NCI-H524 (cell line): ENCODE measurements around the gene ZSWIM7.
"Not testable (repeated sequence)": the region's sequence is repeated elsewhere in the genome, so short reads cannot be mapped to it uniquely, and the experiment has no call there.

Experiments
- DNase-seq, 2 experiments: peaks; one replicate each; lab custom pipeline; 2025; lab: John Stamatoyannopoulos, UW

Gene ZSWIM7

GRCh38 chr17:15999974-16000827, 697 bp upstream of the ZSWIM7 start:
- peak; percentile 66 to 68 for DNase-seq

DNA sequence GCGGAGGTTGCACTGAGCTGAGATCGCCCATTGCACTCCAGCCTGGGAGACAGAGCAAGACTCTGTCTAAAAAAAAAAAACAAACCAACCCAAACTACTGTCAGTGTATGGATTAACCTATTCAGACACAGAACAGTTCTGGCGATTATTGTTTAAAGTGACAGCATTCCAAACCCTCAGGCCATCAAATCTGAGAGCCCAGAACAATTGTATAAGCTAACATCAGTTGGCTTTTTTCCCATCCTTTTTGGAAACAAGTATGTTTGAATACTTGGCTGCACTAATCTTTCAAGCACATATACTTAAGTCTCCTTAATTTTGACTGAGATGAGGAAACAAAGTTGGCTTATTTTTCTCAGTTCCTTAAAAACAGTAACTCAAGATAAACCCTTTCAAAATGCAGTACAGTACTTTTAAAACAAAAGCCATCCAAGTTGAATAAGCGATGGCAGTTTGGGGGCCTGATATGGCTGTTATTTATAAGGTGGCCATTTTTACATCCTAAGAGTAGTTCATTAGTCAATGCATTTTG, 1.4 kb downstream of the ZSWIM7 start:
- DNase-seq, result no peak

DNA sequence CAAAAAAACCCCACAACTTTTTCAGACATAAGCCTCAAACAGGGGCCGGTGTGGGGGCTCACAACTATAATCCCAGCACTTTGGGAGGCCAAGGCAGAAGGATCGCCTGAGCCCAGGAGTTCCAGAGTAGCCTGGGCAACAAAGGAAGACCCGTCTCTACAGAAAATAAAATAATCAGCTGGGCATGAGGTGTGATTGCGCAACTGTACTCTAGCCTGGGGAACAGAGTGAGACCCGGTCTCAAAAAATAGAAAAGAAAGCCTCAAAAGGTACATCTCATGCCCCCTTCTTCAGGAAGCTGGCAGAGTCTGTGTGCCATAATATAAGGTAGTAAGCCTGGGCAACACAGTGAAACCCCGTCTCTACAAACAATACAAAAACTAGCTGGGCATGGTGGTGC, 3.2 kb downstream of the ZSWIM7 start:
- no peak for DNase-seq

DNA sequence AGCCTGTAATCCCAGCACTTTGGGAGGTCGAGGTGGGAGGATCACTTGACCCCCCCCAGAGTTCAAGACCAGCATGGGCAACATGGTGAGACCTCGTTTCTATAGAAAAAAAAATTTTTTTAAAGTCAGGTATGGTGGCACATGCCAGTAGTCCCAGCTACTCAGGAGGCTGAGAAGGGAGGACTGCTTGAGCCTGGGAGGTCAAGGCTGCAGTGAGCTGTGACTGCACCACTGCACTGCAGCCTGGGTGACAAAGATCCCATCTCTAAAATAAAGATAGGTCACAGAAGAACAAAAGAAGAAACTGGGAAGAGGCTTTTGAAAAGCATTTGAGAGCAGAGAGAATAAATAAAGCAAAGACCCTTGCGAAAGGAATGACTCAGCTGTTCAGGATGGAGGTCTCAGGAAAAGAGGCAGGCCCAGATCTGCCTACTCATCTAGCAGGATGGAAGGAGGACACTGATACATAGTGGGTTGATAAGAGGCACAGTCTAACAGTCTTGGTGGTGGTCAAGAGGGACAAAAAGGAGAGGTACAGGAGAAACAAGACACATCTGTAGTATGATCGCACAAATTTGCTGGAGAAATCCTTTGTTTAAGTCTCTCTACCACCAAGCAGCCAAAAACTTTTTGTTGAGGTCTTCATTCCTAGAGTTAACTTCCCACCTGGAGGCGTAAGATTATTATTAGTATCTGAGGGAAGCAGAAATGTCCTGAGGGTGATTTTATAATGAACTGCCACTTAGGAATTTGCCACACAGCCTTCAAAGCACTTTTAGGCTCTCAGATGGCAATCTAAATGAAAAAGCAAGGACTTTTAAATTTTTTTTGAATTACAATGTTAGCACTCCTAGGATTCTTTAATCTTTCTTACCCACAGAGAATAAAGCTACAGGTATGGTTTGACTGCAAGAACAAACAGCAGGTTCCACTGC, 17.6 kb downstream of the ZSWIM7 start:
- DNase-seq, result no peak

GRCh38 chr17:15981208-15981607, 18.3 kb downstream of the ZSWIM7 start:
- no peak for DNase-seq

GRCh38 chr17:15979013-15979412, 20.5 kb downstream of the ZSWIM7 start:
- not testable (repeated sequence) for DNase-seq

DNA sequence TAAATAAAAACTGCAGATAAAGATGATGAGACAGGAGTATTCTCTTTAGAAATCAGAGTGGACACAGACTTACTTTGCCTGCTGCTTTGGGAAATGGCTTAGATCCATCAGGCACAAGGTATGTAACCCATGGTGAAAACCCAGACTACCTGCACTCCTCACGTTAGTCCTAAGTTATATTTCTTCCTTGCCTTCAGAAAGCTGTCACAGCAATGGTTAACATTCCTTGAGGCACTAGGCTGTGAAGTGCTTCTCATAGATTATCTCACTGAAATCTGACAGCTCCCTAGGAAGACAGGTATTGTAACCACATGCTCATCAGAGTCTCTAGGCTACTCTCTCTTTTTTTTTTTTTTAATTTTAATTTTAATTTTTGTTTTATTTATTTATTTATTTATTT, 20.9 kb downstream of the ZSWIM7 start:
- peak; percentile 20 to 45 for DNase-seq

- no peak for DNase-seq
Measured at GRCh38 chr17:15977894-15978293, 21.6 kb downstream of the ZSWIM7 start.

- no peak for DNase-seq
Measured at GRCh38 chr17:15973834-15974233, 25.7 kb downstream of the ZSWIM7 start.

GRCh38 chr17:15973016-15973415, 26.5 kb downstream of the ZSWIM7 start:
- no peak for DNase-seq

DNA sequence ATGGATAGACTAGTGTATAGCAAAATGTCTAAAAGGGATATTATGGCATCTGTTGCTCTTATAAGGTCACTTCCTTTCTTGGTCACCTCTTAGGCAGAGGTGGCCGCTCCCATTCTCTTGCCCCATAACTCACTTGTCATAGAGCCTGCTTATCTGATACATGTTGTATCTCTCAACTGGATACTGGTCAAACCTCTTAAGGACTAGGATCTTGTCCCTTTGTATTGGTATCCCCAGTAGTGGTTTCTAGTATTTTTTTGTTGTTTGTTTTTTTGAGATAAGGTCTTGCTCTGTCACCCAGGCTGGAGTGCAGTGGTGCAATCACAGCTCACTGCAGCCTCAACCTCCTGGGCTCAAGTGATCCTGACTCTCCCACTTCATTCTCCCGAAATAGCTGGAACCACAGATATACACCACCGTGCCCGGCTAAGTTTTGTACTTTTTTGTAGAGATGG, 27.0 kb downstream of the ZSWIM7 start:
- DNase-seq, result no peak

GRCh38 chr17:15971882-15972281, 27.6 kb downstream of the ZSWIM7 start:
- DNase-seq, result no peak

GRCh38 chr17:15971098-15971678, 28.3 kb downstream of the ZSWIM7 start:
- no peak for DNase-seq

- no peak for DNase-seq
Measured at GRCh38 chr17:15970500-15970899, 29.0 kb downstream of the ZSWIM7 start.

- DNase-seq, result no peak
Measured at GRCh38 chr17:15969463-15969862, 30.0 kb downstream of the ZSWIM7 start.

DNA sequence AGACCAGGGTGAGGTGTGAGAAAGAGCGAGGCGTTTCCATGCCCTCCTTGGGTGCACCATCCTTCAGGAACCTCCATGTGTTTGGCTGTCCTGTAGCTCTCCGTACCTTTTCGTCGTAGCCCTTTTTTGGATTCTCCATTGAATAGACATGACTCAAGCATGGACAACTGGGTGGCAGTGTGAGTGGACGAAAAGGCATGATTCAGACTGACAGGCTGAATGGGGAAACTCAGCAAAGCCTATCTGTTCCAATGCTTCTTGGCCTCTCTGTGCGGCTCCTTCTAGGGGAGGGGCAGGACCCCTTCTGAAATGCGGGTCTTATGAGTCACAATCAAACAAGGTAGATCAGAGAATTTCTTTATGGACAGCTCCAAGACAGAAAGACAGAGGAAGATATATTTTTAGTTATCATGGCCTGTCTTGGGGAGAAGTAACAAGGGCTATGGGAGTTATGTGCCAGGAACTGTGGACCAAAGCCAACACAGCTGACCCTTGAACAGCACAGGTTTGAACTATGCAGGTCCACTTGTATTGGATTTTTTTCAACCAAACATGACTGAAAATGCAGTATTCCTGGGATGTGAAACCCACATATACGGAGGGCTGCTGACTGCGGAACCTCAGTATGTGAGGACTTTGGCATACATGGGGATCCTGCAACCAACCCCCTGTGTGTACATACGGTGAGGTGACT, 31.7 kb downstream of the ZSWIM7 start:
- DNase-seq, result no peak

DNA sequence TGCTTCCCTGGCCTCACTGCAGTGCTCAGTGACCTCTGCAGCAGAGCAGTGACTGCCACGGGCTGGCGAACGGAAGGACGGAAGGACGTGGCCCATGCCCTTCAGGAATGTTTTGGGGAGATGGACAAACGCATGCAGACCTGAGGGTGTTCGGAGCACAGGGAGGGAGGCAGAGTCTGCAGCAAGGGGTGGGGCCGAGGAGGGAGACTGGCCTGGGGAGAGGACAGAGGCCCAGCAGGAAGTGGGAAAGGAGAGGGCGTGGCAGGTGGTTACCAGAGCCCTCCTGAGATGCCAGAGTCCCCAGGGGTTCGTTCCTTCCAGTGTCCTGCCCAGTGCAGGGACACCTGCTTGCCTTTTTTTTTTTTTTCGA, 32.6 kb downstream of the ZSWIM7 start:
- DNase-seq, result no peak

DNA sequence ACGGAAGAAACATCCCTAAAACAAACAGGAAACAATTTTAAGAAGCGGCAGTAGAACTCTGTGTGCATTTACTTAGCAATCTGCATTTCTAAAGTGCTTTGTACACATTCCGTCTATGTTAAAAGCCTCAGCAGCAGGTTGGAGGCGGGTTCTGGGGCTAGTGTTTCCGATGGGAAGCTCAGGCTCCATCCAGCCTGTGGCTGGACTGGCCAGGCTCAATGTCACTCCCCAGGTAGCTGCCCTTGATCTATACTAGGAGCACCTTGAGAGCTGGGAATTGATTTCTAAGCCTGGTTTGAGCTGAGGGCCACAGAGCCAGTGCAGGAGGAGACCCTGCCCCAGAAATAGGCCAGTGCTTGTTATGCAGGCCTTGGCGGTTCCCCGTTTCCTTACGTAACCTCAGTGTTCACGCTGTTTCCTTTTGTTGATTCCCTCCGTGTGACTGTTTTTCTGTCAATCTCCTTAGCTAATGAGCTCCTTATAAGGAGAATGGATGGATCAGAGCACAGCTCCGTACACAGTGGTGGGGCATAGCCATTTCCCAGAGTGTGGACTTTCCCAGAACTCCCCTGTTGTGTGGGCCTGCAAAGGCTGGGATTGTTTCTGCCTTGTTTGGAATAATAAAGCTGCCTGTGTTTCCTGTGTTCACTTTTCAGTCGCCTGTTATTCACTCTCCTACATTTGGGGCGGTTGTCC, 33.2 kb downstream of the ZSWIM7 start:
- peak in 1 of 2 experiments; percentile 26 for DNase-seq

- peak in 1 of 2 experiments; percentile 24 for DNase-seq
Measured at GRCh38 chr17:15965528-15965927, 34.0 kb downstream of the ZSWIM7 start.

DNA sequence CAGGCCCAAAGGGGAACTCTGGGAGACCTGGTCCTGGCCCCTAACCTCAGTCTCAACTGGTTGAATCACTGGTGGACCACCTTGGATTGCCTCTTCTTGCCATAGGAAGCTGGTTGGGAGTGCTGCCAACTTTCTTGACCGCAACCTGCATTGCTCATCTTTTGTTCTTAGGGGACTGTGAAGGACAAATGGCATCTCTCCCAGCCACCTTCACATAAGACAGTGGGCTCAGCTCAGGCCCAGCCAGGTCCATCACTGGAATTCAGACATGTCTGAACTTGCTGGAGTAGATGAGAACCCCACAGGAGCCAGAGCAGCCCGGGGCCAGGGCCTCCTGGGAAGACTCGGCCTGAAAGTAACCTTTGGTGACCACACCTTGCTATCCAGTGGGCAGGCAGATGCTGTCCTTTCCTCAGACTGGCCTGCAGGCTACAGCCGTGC, 35.8 kb downstream of the ZSWIM7 start:
- no peak for DNase-seq

DNA sequence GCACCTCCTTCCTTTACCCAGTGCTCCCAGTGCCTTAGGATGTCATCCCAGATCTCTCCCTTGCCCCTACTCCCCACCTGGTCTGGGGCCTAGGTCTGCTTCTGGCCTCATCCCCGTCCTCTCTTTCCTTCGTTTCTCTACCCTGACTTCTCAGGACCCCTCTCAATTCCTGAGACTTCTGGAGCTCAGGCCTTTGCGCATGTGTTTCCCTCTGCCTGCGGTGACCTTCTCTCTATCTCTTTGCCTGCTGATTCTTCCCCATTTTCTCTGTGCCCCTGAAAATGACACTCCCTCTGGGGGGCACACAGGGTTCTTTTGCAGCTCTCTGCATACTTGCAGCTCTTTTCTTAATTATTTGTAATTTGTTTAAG, 41.0 kb downstream of the ZSWIM7 start:
- DNase-seq, result no peak
